Neural progenitor cell (in vitro differentiated cells): ENCODE data around the gene RGSL1. TPM values are rescaled to one million over a fixed set of nuclear protein-coding genes. Genes with fewer than 3 reads are reported as not detected.

Experiments
- DNase-seq: peaks from one replicate; pipeline ENCODE4 v3.0.0-alpha.2; 2016; ENCODE audit warnings: low spot score
- H2AFZ ChIP-seq: fragments of 200-600 bp; sonication (generic); replicated peaks from 2 replicates; pipeline ENCODE4 v1.6.1; 2016; ENCODE audit warnings: antibody characterized with exemption
- H3F3A ChIP-seq: fragments of 200-600 bp; sonication (generic); 2 replicates; pipeline ENCODE4 v1.6.1; 2016; ENCODE audit warnings: antibody characterized with exemption, low read depth
- H3K27ac ChIP-seq: fragments of 200-600 bp; sonication (generic); 2 replicates; pipeline ENCODE4 v1.5.1; 2016; ENCODE audit warnings: mild to moderate bottlenecking
- H3K27me3 ChIP-seq: fragments of 200-600 bp; sonication (generic); 2 replicates; pipeline ENCODE4 v1.6.1; 2016; ENCODE audit warnings: mild to moderate bottlenecking, moderate library complexity
- H3K36me3 ChIP-seq: fragments of 200-600 bp; sonication (generic); 2 replicates; pipeline ENCODE4 v1.5.1; 2016
- H3K4me1 ChIP-seq: fragments of 200-600 bp; sonication (generic); 2 replicates; pipeline ENCODE4 v1.6.1; 2016; ENCODE audit warnings: mixed run types
- H3K4me2 ChIP-seq: fragments of 200-600 bp; sonication (generic); 2 replicates; pipeline ENCODE4 v1.6.1; 2016
- H3K4me3 ChIP-seq: fragments of 200-600 bp; sonication (generic); 2 replicates; pipeline ENCODE4 v1.5.1; 2016
- H3K79me2 ChIP-seq: fragments of 200-600 bp; sonication (generic); 2 replicates; pipeline ENCODE4 v1.6.1; 2016; ENCODE audit warnings: low read depth
- H3K9ac ChIP-seq: fragments of 200-600 bp; sonication (generic); 2 replicates; pipeline ENCODE4 v1.6.1; 2016
- H3K9me3 ChIP-seq: fragments of 200-600 bp; sonication (generic); 2 replicates; pipeline ENCODE4 v1.5.1; 2016; ENCODE audit warnings: low read depth
- H4K20me1 ChIP-seq: fragments of 200-600 bp; sonication (generic); 2 replicates; pipeline ENCODE4 v1.6.1; 2016; ENCODE audit warnings: low read depth
- H3K27ac Mint-ChIP-seq: 3 replicates; pipeline ENCODE4 v1.8.0; 2021; ENCODE audit warnings: mixed read lengths
- H3K27me3 Mint-ChIP-seq: 2 replicates; pipeline ENCODE4 v1.8.0; 2022; ENCODE audit warnings: low read depth, mild to moderate bottlenecking, inconsistent platforms, moderate library complexity, mixed read lengths; ENCODE audit not compliant: insufficient read depth
- H3K36me3 Mint-ChIP-seq: 3 replicates; pipeline ENCODE4 v1.8.0; 2021; ENCODE audit warnings: mixed read lengths
- H3K4me1 Mint-ChIP-seq: 3 replicates; pipeline ENCODE4 v1.8.0; 2021; ENCODE audit warnings: mixed read lengths
- H3K4me3 Mint-ChIP-seq: 3 replicates; pipeline ENCODE4 v1.8.0; 2021; ENCODE audit warnings: mild to moderate bottlenecking, moderate library complexity, mixed read lengths
- H3K9me3 Mint-ChIP-seq: 3 replicates; pipeline ENCODE4 v1.8.0; 2020; ENCODE audit warnings: mixed read lengths
- EZH2 ChIP-seq: fragments of 200-600 bp; sonication (generic); IDR thresholded peaks from 2 replicates; pipeline ENCODE4 v1.6.1; 2017; ENCODE audit warnings: antibody characterized with exemption, mild to moderate bottlenecking, moderate library complexity
- EZH2phosphoT487 ChIP-seq: fragments of 200-600 bp; sonication (generic); IDR thresholded peaks from 2 replicates; pipeline ENCODE4 v1.6.1; 2017; ENCODE audit warnings: antibody characterized with exemption
- total RNA-seq: library from RNA; depleted of rRNA; stranded (reverse); fragments of >200 nt; gene quantifications from 2 replicates; pipeline ENCODE4 v1.2.3, GENCODE V29; 2015; ENCODE audit warnings: low replicate concordance
- TF ChIP-seq, protein P1 (sequence below): fragments of 200-600 bp; sonication (generic); IDR thresholded peaks from 2 replicates; pipeline ENCODE4 v1.5.1; 2017; ENCODE audit warnings: antibody characterized with exemption, mild to moderate bottlenecking

Gene RGSL1
- total RNA-seq, 1 donor from 2014 or later, result not detected

DNA sequence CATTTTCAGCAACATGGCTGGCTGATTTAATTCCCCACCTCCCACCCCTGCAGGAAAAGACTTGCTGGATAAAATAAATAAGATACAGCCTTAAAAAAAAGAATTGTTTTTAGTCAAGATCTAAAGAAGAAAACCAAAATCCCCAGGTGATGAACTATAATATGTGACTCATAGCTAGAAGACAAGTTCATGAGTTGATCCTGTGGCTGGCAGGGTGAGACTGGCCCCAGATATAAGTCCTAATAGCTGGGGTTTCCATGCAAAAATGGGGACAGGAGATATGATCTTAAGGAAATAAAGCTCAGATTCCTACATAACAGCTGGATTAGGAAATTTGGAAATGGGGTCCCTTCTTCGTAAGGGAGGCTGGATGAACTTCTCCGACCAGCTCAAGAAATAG lies 21.9 kb upstream of the RGSL1 start:
- peaks cover 8% of the 10 kb centered on the region for H3K4me1 ChIP-seq
- H3K36me3 ChIP-seq, result no peaks in the 10 kb centered on the region
- H3K4me2 ChIP-seq, result no peak overlapping the region
- Mint-ChIP-seq H3K4me3 (no peak overlapping the region), H3K4me1 (peaks cover 7% of the 10 kb centered on the region), H3K27ac (no peak overlapping the region), H3K9me3 (no peaks in the 10 kb centered on the region), H3K27me3 (peaks cover 3% of the 10 kb centered on the region), H3K36me3 (no peaks in the 10 kb centered on the region)
- H3K4me3 ChIP-seq, result no peak overlapping the region
- H3K27ac ChIP-seq, result no peak overlapping the region
- TF ChIP-seq EZH2phosphoT487 (no peak), EZH2 (no peak)
- TF ChIP-seq, protein P1, sequence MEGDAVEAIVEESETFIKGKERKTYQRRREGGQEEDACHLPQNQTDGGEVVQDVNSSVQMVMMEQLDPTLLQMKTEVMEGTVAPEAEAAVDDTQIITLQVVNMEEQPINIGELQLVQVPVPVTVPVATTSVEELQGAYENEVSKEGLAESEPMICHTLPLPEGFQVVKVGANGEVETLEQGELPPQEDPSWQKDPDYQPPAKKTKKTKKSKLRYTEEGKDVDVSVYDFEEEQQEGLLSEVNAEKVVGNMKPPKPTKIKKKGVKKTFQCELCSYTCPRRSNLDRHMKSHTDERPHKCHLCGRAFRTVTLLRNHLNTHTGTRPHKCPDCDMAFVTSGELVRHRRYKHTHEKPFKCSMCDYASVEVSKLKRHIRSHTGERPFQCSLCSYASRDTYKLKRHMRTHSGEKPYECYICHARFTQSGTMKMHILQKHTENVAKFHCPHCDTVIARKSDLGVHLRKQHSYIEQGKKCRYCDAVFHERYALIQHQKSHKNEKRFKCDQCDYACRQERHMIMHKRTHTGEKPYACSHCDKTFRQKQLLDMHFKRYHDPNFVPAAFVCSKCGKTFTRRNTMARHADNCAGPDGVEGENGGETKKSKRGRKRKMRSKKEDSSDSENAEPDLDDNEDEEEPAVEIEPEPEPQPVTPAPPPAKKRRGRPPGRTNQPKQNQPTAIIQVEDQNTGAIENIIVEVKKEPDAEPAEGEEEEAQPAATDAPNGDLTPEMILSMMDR, result no peak
- no peak for DNase-seq
- H2AFZ ChIP-seq, result no peak overlapping the region
- H3K79me2 ChIP-seq, result no peaks in the 10 kb centered on the region
- no peaks in the 10 kb centered on the region for H3K27me3 ChIP-seq
- no peaks in the 10 kb centered on the region for H3K9me3 ChIP-seq
- no peak overlapping the region for H3K9ac ChIP-seq
- no peaks in the 10 kb centered on the region for H3F3A ChIP-seq
- H4K20me1 ChIP-seq, result no peaks in the 10 kb centered on the region

DNA sequence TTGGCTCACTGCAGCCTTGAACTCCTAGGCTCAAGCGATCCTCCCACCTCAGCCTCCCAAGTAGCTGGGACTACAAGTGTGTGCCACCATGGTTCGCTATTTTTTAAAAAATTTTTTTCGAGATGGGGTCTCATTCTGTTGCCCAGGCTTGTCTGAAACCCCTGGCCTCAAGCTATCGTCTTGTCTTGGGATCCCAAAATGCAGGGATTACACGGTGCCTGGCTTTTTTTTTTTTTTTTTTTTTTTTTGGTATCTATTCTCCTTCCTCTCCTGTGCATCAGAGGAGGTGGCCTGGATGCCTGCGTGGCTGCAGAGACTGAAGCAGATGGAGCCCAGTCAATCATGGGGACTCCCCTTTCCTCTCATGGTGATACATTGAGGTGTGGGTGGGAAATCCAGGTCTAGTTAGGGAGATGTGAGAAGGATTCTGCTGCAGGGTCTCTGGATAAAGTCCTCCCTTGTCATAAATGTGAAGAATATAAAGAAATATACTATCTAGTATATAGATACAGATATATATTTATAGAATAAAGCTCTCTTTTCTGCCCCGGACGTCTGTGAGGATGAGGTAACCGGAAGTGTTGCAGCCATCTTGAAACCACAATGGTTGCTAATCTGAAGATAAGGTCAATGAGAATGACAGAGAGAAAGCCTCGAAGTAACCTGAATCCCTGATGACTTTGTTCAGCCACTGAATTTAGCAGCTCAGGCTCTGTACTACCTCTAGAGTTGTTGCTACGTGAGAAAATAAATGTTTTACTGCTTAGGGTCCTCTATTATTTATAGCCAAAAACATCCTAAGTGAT lies 19.5 kb upstream of the RGSL1 start:
- Histone ChIP-seq H4K20me1 (no peaks in the 10 kb centered on the region), H3K27me3 (no peaks in the 10 kb centered on the region), H3K9ac (no peak overlapping the region), H3K79me2 (no peaks in the 10 kb centered on the region), H3K4me1 (peaks cover 8% of the 10 kb centered on the region), H3F3A (no peaks in the 10 kb centered on the region), H3K27ac (no peak overlapping the region), H3K36me3 (no peaks in the 10 kb centered on the region), H2AFZ (no peak overlapping the region), H3K9me3 (no peaks in the 10 kb centered on the region), H3K4me2 (no peak overlapping the region), H3K4me3 (no peak overlapping the region)
- H3K27ac Mint-ChIP-seq, result no peak overlapping the region
- no peaks in the 10 kb centered on the region for H3K36me3 Mint-ChIP-seq
- peaks cover 3% of the 10 kb centered on the region for H3K27me3 Mint-ChIP-seq
- peaks cover 5% of the 10 kb centered on the region for H3K4me1 Mint-ChIP-seq
- DNase-seq, result no peak
- TF ChIP-seq, protein P1, result no peak
- TF ChIP-seq EZH2, result no peak
- TF ChIP-seq EZH2phosphoT487, result no peak
- no peak overlapping the region for H3K4me3 Mint-ChIP-seq
- no peaks in the 10 kb centered on the region for H3K9me3 Mint-ChIP-seq

DNA sequence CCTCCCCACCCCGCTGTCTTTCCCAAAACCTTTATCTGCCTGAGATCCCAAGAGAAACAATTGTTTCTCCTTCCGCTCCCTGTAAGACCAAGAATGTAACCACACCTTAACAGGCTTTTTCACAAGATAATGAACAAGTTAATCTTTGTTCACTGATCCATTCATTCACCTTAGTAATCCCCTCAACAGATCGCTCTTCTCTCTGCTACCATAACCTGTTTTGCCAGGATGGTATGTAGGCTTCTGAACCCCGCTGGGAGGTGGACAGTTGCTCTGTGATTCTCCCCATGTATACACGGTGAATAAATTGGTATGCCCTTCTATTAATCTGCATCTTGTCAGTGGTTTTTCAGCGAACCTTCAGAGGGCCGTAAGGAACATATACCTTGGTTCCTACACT lies 18.7 kb upstream of the RGSL1 start:
- Histone ChIP-seq H3K4me1 (peaks cover 8% of the 10 kb centered on the region), H2AFZ (no peak overlapping the region), H3F3A (no peaks in the 10 kb centered on the region), H3K36me3 (no peaks in the 10 kb centered on the region), H3K79me2 (no peaks in the 10 kb centered on the region), H3K4me2 (no peak overlapping the region), H3K9me3 (no peaks in the 10 kb centered on the region), H4K20me1 (no peaks in the 10 kb centered on the region), H3K9ac (no peak overlapping the region), H3K27me3 (no peaks in the 10 kb centered on the region), H3K4me3 (no peak overlapping the region), H3K27ac (no peak overlapping the region)
- TF ChIP-seq, protein P1, result no peak
- TF ChIP-seq EZH2 (no peak), EZH2phosphoT487 (no peak)
- H3K9me3 Mint-ChIP-seq, result no peaks in the 10 kb centered on the region
- peak; percentile 30 for DNase-seq
- peaks cover 1% of the 10 kb centered on the region for H3K4me1 Mint-ChIP-seq
- no peaks in the 10 kb centered on the region for H3K36me3 Mint-ChIP-seq
- H3K27ac Mint-ChIP-seq, result no peak overlapping the region
- peaks cover 3% of the 10 kb centered on the region for H3K27me3 Mint-ChIP-seq
- H3K4me3 Mint-ChIP-seq, result no peak overlapping the region
